Neural progenitor cell (in vitro differentiated cells): ENCODE measurements around the gene DLG2.

Experiments
- EZH2 ChIP-seq: fragments of 200-600 bp; sonication (generic); IDR thresholded peaks from 2 replicates; pipeline ENCODE4 v1.6.1; 2017; ENCODE audit warnings: antibody characterized with exemption, mild to moderate bottlenecking, moderate library complexity
- EZH2phosphoT487 ChIP-seq: fragments of 200-600 bp; sonication (generic); IDR thresholded peaks from 2 replicates; pipeline ENCODE4 v1.6.1; 2017; ENCODE audit warnings: antibody characterized with exemption
- TF ChIP-seq, protein P1 (sequence below): fragments of 200-600 bp; sonication (generic); IDR thresholded peaks from 2 replicates; pipeline ENCODE4 v1.5.1; 2017; ENCODE audit warnings: antibody characterized with exemption, mild to moderate bottlenecking

DNA sequence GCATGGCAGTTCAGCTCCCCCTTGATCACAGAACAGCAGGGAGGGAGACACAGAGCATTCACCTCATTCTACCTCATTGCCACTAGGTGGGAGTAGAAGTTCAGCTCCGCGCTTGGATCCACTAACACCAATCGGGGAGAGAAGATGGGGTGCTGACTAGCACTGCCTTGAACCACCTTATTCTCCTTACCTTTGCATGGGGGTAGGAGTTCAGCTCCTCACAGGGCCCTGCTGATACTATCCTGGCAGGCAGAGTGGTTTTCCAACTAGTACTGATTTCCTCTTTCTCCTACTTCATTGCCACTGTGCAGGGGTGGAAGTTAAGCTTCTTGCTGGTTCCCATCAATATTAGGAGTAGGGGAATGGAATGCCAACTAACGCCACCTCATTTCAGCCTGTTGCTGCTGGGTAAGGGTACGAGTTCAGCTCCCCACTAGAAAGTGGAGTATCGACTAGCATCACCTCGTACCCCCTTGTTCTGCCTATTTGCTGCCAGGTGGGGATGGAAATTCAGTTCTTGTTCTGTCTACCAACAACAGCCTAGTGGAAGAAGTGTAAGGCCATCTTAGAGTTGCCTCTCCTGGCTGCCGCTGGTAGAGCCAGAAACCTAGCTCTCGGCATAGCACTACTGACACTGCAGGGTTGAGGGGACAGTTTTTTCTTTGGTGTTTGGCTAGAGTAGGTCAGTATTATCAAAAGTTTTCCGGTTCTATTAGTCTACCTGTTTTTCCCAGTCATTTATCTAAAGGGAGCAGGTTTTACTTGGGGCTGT is 1790.1 kb downstream of the DLG2 start:
- TF ChIP-seq, protein P1, sequence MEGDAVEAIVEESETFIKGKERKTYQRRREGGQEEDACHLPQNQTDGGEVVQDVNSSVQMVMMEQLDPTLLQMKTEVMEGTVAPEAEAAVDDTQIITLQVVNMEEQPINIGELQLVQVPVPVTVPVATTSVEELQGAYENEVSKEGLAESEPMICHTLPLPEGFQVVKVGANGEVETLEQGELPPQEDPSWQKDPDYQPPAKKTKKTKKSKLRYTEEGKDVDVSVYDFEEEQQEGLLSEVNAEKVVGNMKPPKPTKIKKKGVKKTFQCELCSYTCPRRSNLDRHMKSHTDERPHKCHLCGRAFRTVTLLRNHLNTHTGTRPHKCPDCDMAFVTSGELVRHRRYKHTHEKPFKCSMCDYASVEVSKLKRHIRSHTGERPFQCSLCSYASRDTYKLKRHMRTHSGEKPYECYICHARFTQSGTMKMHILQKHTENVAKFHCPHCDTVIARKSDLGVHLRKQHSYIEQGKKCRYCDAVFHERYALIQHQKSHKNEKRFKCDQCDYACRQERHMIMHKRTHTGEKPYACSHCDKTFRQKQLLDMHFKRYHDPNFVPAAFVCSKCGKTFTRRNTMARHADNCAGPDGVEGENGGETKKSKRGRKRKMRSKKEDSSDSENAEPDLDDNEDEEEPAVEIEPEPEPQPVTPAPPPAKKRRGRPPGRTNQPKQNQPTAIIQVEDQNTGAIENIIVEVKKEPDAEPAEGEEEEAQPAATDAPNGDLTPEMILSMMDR: peak; percentile 81
- TF ChIP-seq EZH2phosphoT487: no peak
- TF ChIP-seq EZH2: no peak
